ENCODE measurements around the gene RIC3. TPM values are rescaled to one million over a fixed set of nuclear protein-coding genes. Genes with fewer than 3 reads are reported as not detected.

Gene RIC3
- total and polyA plus RNA-seq, 2 donors (not counting 3 experiments of a cell fraction or from before 2014, with no cell fraction given), result not detected

GRCh38 chr11:8083088-8083395 is 85.8 kb downstream of the RIC3 start:
- ChIA-PET POLR2A (no interaction called here), CTCF (interaction anchor here (3.2 to 4.1 kb wide), 2 partner anchors 9 to 77 kb away, joined by 20 to 40 read pairs; no protein-coding TSS in a partner anchor)
- H3K79me2 ChIP-seq (ENCODE audit: control insufficient read depth, insufficient read depth, low read length), result no peaks in the 10 kb centered on the region
- H3K4me1 ChIP-seq (ENCODE audit: control insufficient read depth, extremely low read depth, insufficient read depth, low read length), result peaks cover 6% of the 10 kb centered on the region
- no peak overlapping the region for H3K4me3 ChIP-seq (replicated peaks in 1 of 3; ENCODE audit: insufficient read depth in 1 of 3, low read depth in 1 of 3, low read length in 3 of 3)
- no peaks in the 10 kb centered on the region for H3K9me1 ChIP-seq (replicated peaks; ENCODE audit: control insufficient read depth, extremely low read depth, insufficient read depth, low read length)
- intact Hi-C loops (cut with micrococcal nuclease) (no loop called here), dilution Hi-C loops (cut with MboI; ENCODE audit: extremely low pct_ligation_motif_present, low sequenced_read_pairs) (no loop called here)
- BruUV-seq (replicated peaks), result no TSS peak
- H2AFZ ChIP-seq (ENCODE audit: low read depth, low read length), result no peak overlapping the region
- no peaks in the 10 kb centered on the region for H3K9me3 ChIP-seq (replicated peaks; ENCODE audit: control insufficient read depth, insufficient read depth, low read length)
- no peak overlapping the region for H3K4me2 ChIP-seq (ENCODE audit: insufficient read depth, low read length)
- H3K27ac ChIP-seq (ENCODE audit: insufficient read depth, low read depth, low read length), result no peak overlapping the region
- TF ChIP-seq MYC (IDR thresholded peaks at IDR 0.05; ENCODE audit: low read depth, low read length) (no peak), POLR2A (IDR thresholded peaks at IDR 0.05; ENCODE audit: low read depth, low read length) (no peak), FOS (IDR thresholded peaks at IDR 0.05; ENCODE audit: borderline replicate concordance, insufficient read depth, low read length) (no peak), GATA2 (IDR thresholded peaks at IDR 0.05; ENCODE audit: insufficient read depth, insufficient read length, low read depth, low read length) (no peak), POLR2AphosphoS5 (IDR thresholded peaks at IDR 0.05; ENCODE audit: insufficient read depth, low read depth, low read length) (no peak), EZH2 (IDR thresholded peaks at IDR 0.05; ENCODE audit: borderline replicate concordance, low read depth, low read length, severe bottlenecking) (no peak)
- TF ChIP-seq, protein P1, sequence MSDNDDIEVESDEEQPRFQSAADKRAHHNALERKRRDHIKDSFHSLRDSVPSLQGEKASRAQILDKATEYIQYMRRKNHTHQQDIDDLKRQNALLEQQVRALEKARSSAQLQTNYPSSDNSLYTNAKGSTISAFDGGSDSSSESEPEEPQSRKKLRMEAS (IDR thresholded peaks at IDR 0.05; ENCODE audit: insufficient read depth, insufficient read length), result no peak
- peaks cover 2 to 5% of the 10 kb centered on the region in 2 experiments for H3K27me3 ChIP-seq (ENCODE audit: control insufficient read depth in 2 of 2, insufficient read depth in 2 of 2, low read length in 2 of 2)
- H4K20me1 ChIP-seq (replicated peaks; ENCODE audit: control insufficient read depth, extremely low read depth, insufficient read depth, low read length), result no peaks in the 10 kb centered on the region
- no peaks in the 10 kb centered on the region for H3K36me3 ChIP-seq (ENCODE audit: control insufficient read depth in 2 of 2, extremely low read depth in 1 of 2, insufficient read depth in 2 of 2, low read length in 2 of 2)
- no peak overlapping the region for H3K9ac ChIP-seq (replicated peaks; ENCODE audit: extremely low read depth, insufficient read depth, low read length)
- no peak for DNase-seq (ENCODE audit: low read depth, low spot score)
- no peak for FAIRE-seq

GRCh38 chr11:8082391-8083087 is 86.3 kb downstream of the RIC3 start:
- H3K27ac ChIP-seq (ENCODE audit: insufficient read depth, low read depth, low read length), result no peak overlapping the region
- no peak overlapping the region for H2AFZ ChIP-seq (ENCODE audit: low read depth, low read length)
- BruUV-seq (replicated peaks), result no TSS peak
- H3K4me1 ChIP-seq (ENCODE audit: control insufficient read depth, extremely low read depth, insufficient read depth, low read length), result peaks cover 6% of the 10 kb centered on the region
- H3K9me1 ChIP-seq (replicated peaks; ENCODE audit: control insufficient read depth, extremely low read depth, insufficient read depth, low read length), result no peaks in the 10 kb centered on the region
- H3K79me2 ChIP-seq (ENCODE audit: control insufficient read depth, insufficient read depth, low read length), result no peaks in the 10 kb centered on the region
- no peak overlapping the region for H3K4me3 ChIP-seq (replicated peaks in 1 of 3; ENCODE audit: insufficient read depth in 1 of 3, low read depth in 1 of 3, low read length in 3 of 3)
- FAIRE-seq (no peak), DNase-seq (ENCODE audit: low read depth, low spot score) (no peak)
- TF ChIP-seq, protein P2, sequence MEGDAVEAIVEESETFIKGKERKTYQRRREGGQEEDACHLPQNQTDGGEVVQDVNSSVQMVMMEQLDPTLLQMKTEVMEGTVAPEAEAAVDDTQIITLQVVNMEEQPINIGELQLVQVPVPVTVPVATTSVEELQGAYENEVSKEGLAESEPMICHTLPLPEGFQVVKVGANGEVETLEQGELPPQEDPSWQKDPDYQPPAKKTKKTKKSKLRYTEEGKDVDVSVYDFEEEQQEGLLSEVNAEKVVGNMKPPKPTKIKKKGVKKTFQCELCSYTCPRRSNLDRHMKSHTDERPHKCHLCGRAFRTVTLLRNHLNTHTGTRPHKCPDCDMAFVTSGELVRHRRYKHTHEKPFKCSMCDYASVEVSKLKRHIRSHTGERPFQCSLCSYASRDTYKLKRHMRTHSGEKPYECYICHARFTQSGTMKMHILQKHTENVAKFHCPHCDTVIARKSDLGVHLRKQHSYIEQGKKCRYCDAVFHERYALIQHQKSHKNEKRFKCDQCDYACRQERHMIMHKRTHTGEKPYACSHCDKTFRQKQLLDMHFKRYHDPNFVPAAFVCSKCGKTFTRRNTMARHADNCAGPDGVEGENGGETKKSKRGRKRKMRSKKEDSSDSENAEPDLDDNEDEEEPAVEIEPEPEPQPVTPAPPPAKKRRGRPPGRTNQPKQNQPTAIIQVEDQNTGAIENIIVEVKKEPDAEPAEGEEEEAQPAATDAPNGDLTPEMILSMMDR (IDR thresholded peaks at IDR 0.05; ENCODE audit: extremely low read depth in 1 of 2, insufficient read depth in 1 of 2, low read depth in 1 of 2, low read length in 2 of 2), result no peak
- TF ChIP-seq GATA2 (IDR thresholded peaks at IDR 0.05; ENCODE audit: insufficient read depth, insufficient read length, low read depth, low read length), result no peak
- TF ChIP-seq POLR2AphosphoS5 (IDR thresholded peaks at IDR 0.05; ENCODE audit: insufficient read depth, low read depth, low read length), result no peak
- TF ChIP-seq FOS (IDR thresholded peaks at IDR 0.05; ENCODE audit: borderline replicate concordance, insufficient read depth, low read length), result no peak
- no peak for TF ChIP-seq JUN (IDR thresholded peaks at IDR 0.05; ENCODE audit: borderline replicate concordance, insufficient read depth, insufficient read length, low read depth)
- no peak for TF ChIP-seq POLR2A (IDR thresholded peaks at IDR 0.05; ENCODE audit: low read depth, low read length)
- TF ChIP-seq EZH2 (IDR thresholded peaks at IDR 0.05; ENCODE audit: borderline replicate concordance, low read depth, low read length, severe bottlenecking), result no peak
- no peak for TF ChIP-seq MYC (IDR thresholded peaks at IDR 0.05; ENCODE audit: low read depth, low read length)
- TF ChIP-seq, protein P1 (IDR thresholded peaks at IDR 0.05; ENCODE audit: insufficient read depth, insufficient read length), result no peak
- no peak overlapping the region for H3K9ac ChIP-seq (replicated peaks; ENCODE audit: extremely low read depth, insufficient read depth, low read length)
- ChIA-PET CTCF (interaction anchor here (2.5 to 4.1 kb wide), 4 partner anchors 10 to 76 kb away, joined by 13 to 40 read pairs (median 24); no protein-coding TSS in a partner anchor), POLR2A (no interaction called here)
- peaks cover 2 to 5% of the 10 kb centered on the region in 2 experiments for H3K27me3 ChIP-seq (ENCODE audit: control insufficient read depth in 2 of 2, insufficient read depth in 2 of 2, low read length in 2 of 2)
- no peaks in the 10 kb centered on the region for H3K9me3 ChIP-seq (replicated peaks; ENCODE audit: control insufficient read depth, insufficient read depth, low read length)
- intact Hi-C loops (cut with micrococcal nuclease) (no loop called here), dilution Hi-C loops (cut with MboI; ENCODE audit: extremely low pct_ligation_motif_present, low sequenced_read_pairs) (no loop called here)
- H4K20me1 ChIP-seq (replicated peaks; ENCODE audit: control insufficient read depth, extremely low read depth, insufficient read depth, low read length), result no peaks in the 10 kb centered on the region
- H3K4me2 ChIP-seq (ENCODE audit: insufficient read depth, low read length), result no peak overlapping the region
- H3K36me3 ChIP-seq (ENCODE audit: control insufficient read depth in 2 of 2, extremely low read depth in 1 of 2, insufficient read depth in 2 of 2, low read length in 2 of 2), result no peaks in the 10 kb centered on the region
